HCT116 (cell line): ENCODE results near the gene CTNNA1. TPM values are rescaled to one million over a fixed set of nuclear protein-coding genes. Genes with fewer than 3 reads are reported as not detected.

ENCODE experiments used
- ATAC-seq: fragments of 200-7000 bp; cut with Tn5 transposase; 2 replicates; pipeline ENCODE4 v1.9.1; 2020; ENCODE audit warnings: mild to moderate bottlenecking, moderate library complexity
- BruUV-seq: library from RNA; stranded (reverse); fragments of 400-500 nt; replicated peaks from 2 replicates; lab custom pipeline; 2021; lab: Mats Ljungman, UMichigan
- CTCF ChIA-PET: fragments of 300-600 bp; sonication (Branson Sonifier 250); formaldehyde crosslinking; loops from one replicate; lab custom pipeline; 2021; ENCODE audit warnings: antibody characterized with exemption; lab: Charles Lee
- POLR2A ChIA-PET: fragments of 300-600, 350-600 bp; sonication (Branson Sonifier 250); formaldehyde crosslinking; loops from one replicate; lab custom pipeline; 2021; ENCODE audit warnings: antibody characterized with exemption; lab: Charles Lee
- RAD21 ChIA-PET, 2 experiments: fragments of 300-600 bp; sonication (Branson Sonifier 250); formaldehyde crosslinking; loops; one replicate each; lab custom pipeline; 2023; ENCODE audit warnings: low total read pairs in 2 of 2; ENCODE audit not compliant: uncharacterized antibody in 2 of 2, unreplicated experiment in 2 of 2, low non-redundant PET in 1 of 2; lab: Charles Lee
- DNase-seq: peaks from one replicate; pipeline ENCODE4 v3.0.0-alpha.2; 2010; ENCODE audit warnings: low read depth, low spot score
- H2AFZ ChIP-seq: fragments of 200-600 bp; shearing (Covaris generic), sonication (generic); 2 replicates; pipeline ENCODE4 v1.6.1; 2017; ENCODE audit warnings: low read depth, mixed run types, mixed read lengths, antibody characterized with exemption, low read length; ENCODE audit not compliant: poor library complexity, severe bottlenecking
- H3K27ac ChIP-seq: 2 replicates; pipeline ENCODE4 v1.5.1; 2012; ENCODE audit warnings: low read depth, low read length
- H3K27me3 ChIP-seq: fragments of 200-600 bp; sonication (generic); 2 replicates; pipeline ENCODE4 v1.6.1; 2016; ENCODE audit warnings: mixed run types, low read length, mixed read lengths; ENCODE audit not compliant: insufficient read depth
- H3K36me3 ChIP-seq, 2 experiments: fragments of 200-500 bp in 1 of 2; fragments of 200-600 bp in 1 of 2; sonication (Bioruptor generic) in 1 of 2; sonication (generic) in 1 of 2; 2 replicates each; pipeline versions ENCODE4 v1.5.1 to v1.6.1; 2014 to 2016; ENCODE audit warnings: low read length in 2 of 2, inconsistent platforms in 1 of 2, mixed read lengths in 1 of 2, mixed run types in 1 of 2; ENCODE audit not compliant: insufficient read depth in 2 of 2, control insufficient read depth in 1 of 2
- H3K4me1 ChIP-seq, 2 experiments: fragments of 200-600 bp in 1 of 2; sonication (generic) in 1 of 2; 2 replicates each; pipeline versions ENCODE4 v1.5.1 to v1.6.1; 2012 to 2017; ENCODE audit warnings: low read length in 2 of 2, inconsistent platforms in 1 of 2, mild to moderate bottlenecking in 1 of 2, mixed read lengths in 1 of 2, mixed run types in 1 of 2, moderate library complexity in 1 of 2; ENCODE audit not compliant: insufficient read depth in 2 of 2, control insufficient read depth in 1 of 2
- H3K4me2 ChIP-seq: fragments of 200-600 bp; sonication (generic); 2 replicates; pipeline ENCODE4 v1.6.1; 2017; ENCODE audit warnings: mixed run types, low read length, mixed read lengths
- H3K4me3 ChIP-seq, 2 experiments: fragments of 200-600 bp in 1 of 2; sonication (generic) in 1 of 2; replicated peaks in 1 of 2; 2 replicates each; pipeline ENCODE4 v1.5.1; 2011 to 2016; ENCODE audit warnings: low read length in 2 of 2, control low read depth in 1 of 2, low read depth in 1 of 2, mild to moderate bottlenecking in 1 of 2, mixed read lengths in 1 of 2, mixed run types in 1 of 2
- H3K79me2 ChIP-seq: fragments of 200-600 bp; sonication (generic); 2 replicates; pipeline ENCODE4 v1.6.1; 2017; ENCODE audit warnings: mild to moderate bottlenecking, mixed run types, low read length, moderate library complexity, mixed read lengths; ENCODE audit not compliant: insufficient read depth
- H3K9ac ChIP-seq: fragments of 200-600 bp; sonication (generic); 2 replicates; pipeline ENCODE4 v1.6.1; 2016; ENCODE audit warnings: low read length, mixed read lengths
- H3K9me2 ChIP-seq: fragments of 200-600 bp; sonication (generic), shearing (Covaris generic); 2 replicates; pipeline ENCODE4 v1.6.1; 2017; ENCODE audit warnings: mixed run types, mild to moderate bottlenecking, moderate library complexity; ENCODE audit not compliant: insufficient read depth
- H3K9me3 ChIP-seq, 2 experiments: fragments of 200-500 bp in 1 of 2; fragments of 200-600 bp in 1 of 2; sonication (Bioruptor generic) in 1 of 2; sonication (generic) in 1 of 2; 2 replicates each; pipeline ENCODE4 v1.6.1; 2014 to 2017; ENCODE audit warnings: low read length in 2 of 2, mixed read lengths in 2 of 2, inconsistent platforms in 1 of 2, low read depth in 1 of 2, mild to moderate bottlenecking in 1 of 2, mixed run types in 1 of 2, moderate library complexity in 1 of 2; ENCODE audit not compliant: control insufficient read depth in 1 of 2, insufficient read depth in 1 of 2
- H4K20me1 ChIP-seq: fragments of 200-600 bp; sonication (generic), shearing (Covaris generic); 2 replicates; pipeline ENCODE4 v1.6.1; 2017; ENCODE audit warnings: mixed run types, mild to moderate bottlenecking, moderate library complexity; ENCODE audit not compliant: insufficient read depth
- CBX3 ChIP-seq: IDR thresholded peaks from 2 replicates; pipeline ENCODE4 v1.6.1; 2012; ENCODE audit warnings: low read depth
- EGR1 ChIP-seq: IDR thresholded peaks from 2 replicates; pipeline ENCODE4 v1.6.1; 2012; ENCODE audit warnings: low read depth
- EZH2phosphoT487 ChIP-seq: fragments of 200-600 bp; IDR thresholded peaks from 2 replicates; pipeline ENCODE4 v1.6.1; 2018; ENCODE audit warnings: antibody characterized with exemption, borderline replicate concordance
- FOSL1 ChIP-seq: IDR thresholded peaks from 2 replicates; pipeline ENCODE4 v1.6.1; 2012; ENCODE audit warnings: low read depth
- SP1 ChIP-seq: IDR thresholded peaks from 2 replicates; pipeline ENCODE4 v1.6.1; 2012; ENCODE audit warnings: low read depth
- ZFX ChIP-seq: fragments of 450-650 bp; IDR thresholded peaks from 2 replicates; pipeline ENCODE4 v1.6.1; 2017
- ZNF274 ChIP-seq: fragments of 200-500 bp; sonication (Bioruptor generic); IDR thresholded peaks from 2 replicates; pipeline ENCODE4 v1.6.1; 2014; ENCODE audit warnings: mild to moderate bottlenecking, low read depth, low read length, inconsistent platforms
- intact Hi-C: fragments of 100-400 bp; cut with micrococcal nuclease; formaldehyde crosslinking; loops from 2 replicates; pipeline ENCODE4 v1.10.0; 2022
- total RNA-seq: library from RNA; stranded (reverse); gene quantifications from one replicate; pipeline ENCODE4 v1.2.1, GENCODE V29; 2021; ENCODE audit not compliant: unreplicated experiment
- TF ChIP-seq, protein P1 (sequence below): IDR thresholded peaks from 2 replicates; pipeline ENCODE4 v1.6.1; 2011; ENCODE audit warnings: mild to moderate bottlenecking, low read length, moderate library complexity; ENCODE audit not compliant: insufficient replicate concordance; ENCODE audit errors: extremely low read depth
- TF ChIP-seq, protein P2 (sequence below): IDR thresholded peaks from 2 replicates; pipeline ENCODE4 v1.6.1; 2012

CTNNA1 gene
- total RNA-seq, 1 experiment from 2014 or later, result 313 TPM

DNA sequence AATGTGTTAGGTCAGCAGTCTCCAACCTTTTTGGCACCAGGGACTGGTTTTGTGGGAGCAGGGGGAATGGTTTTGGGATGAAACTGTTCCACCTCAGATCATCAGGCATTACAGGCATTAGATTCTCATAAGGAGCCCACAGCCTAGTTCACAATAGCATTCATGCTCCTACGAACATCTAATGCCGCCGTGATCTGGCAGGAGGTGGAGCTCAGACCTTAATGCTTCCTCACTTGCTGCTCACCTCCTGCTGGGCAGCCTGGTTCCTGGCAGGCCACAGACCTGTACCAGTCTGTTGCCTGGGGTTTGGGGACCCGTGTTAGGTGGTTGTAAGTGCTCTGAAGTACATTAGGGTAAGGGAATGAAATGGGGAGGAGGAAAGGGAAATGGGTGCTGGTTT is 9.7 kb upstream of the CTNNA1 start:
- H3K4me1 ChIP-seq, result peaks cover 18 to 29% of the 10 kb centered on the region in 2 experiments
- H3K36me3 ChIP-seq, result no peaks in the 10 kb centered on the region
- ChIA-PET POLR2A (no interaction called here), RAD21 (interaction anchor here in 1 of 2 experiments (0.6 kb wide), 1 partner anchor 71 kb away, joined by 3 read pairs; no protein-coding TSS in a partner anchor)
- DNase-seq, result no peak
- ATAC-seq, result peak; percentile 57; the same call in 1 of the 2 replicates
- H3K79me2 ChIP-seq, result no peaks in the 10 kb centered on the region
- no peak overlapping the region for H3K27ac ChIP-seq
- intact Hi-C loops, result loop anchor here (10.0 kb wide), 1 partner anchor 59 kb away; no protein-coding TSS in a partner anchor
- H4K20me1 ChIP-seq, result no peaks in the 10 kb centered on the region
- H2AFZ ChIP-seq, result no peak overlapping the region
- H3K9me3 ChIP-seq, result no peaks in the 10 kb centered on the region
- no peaks in the 10 kb centered on the region for H3K27me3 ChIP-seq
- no peak for TF ChIP-seq ZFX
- TF ChIP-seq, protein P1, sequence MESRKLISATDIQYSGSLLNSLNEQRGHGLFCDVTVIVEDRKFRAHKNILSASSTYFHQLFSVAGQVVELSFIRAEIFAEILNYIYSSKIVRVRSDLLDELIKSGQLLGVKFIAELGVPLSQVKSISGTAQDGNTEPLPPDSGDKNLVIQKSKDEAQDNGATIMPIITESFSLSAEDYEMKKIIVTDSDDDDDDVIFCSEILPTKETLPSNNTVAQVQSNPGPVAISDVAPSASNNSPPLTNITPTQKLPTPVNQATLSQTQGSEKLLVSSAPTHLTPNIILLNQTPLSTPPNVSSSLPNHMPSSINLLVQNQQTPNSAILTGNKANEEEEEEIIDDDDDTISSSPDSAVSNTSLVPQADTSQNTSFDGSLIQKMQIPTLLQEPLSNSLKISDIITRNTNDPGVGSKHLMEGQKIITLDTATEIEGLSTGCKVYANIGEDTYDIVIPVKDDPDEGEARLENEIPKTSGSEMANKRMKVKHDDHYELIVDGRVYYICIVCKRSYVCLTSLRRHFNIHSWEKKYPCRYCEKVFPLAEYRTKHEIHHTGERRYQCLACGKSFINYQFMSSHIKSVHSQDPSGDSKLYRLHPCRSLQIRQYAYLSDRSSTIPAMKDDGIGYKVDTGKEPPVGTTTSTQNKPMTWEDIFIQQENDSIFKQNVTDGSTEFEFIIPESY, result no peak
- TF ChIP-seq CBX3, result no peak
- no peak for TF ChIP-seq SP1
- no peak for TF ChIP-seq EGR1
- TF ChIP-seq ZNF274, result no peak
- TF ChIP-seq FOSL1, result no peak
- no peak for TF ChIP-seq EZH2phosphoT487
- TF ChIP-seq, protein P2, sequence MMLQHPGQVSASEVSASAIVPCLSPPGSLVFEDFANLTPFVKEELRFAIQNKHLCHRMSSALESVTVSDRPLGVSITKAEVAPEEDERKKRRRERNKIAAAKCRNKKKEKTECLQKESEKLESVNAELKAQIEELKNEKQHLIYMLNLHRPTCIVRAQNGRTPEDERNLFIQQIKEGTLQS, result no peak
- TF ChIP-seq, all 23 proteins: peak for 0
- Histone ChIP-seq H3K9me2 (no peaks in the 10 kb centered on the region), H3K9ac (no peak overlapping the region), H3K4me2 (peak overlapping the region; percentile 19; the same call in 1 of the 2 replicates), H3K4me3 (no peak overlapping the region)
- CTCF ChIA-PET, result interaction anchor here (1.6 kb wide), 1 partner anchor 18 kb away, joined by 5 read pairs; no protein-coding TSS in a partner anchor
- BruUV-seq, result no TSS peak
